ENCODE results near the gene MMP27.

- TF ChIP-seq POLR2AphosphoS5 (IDR thresholded peaks at IDR 0.05) (no peak), POLR2A (IDR thresholded peaks at IDR 0.05) (no peak)
These were observed 29.1 kb upstream of the MMP27 start for GRCh38 chr11:102734650-102735049.

All from breast epithelium (tissue), 3 donors.